Non-pigmented ciliary epithelial cell (primary cell): Measurements from ENCODE around the gene BTBD10.

ENCODE experiments used
- DNase-seq: peaks from one replicate; pipeline ENCODE4 v3.0.0-alpha.2; 2010; ENCODE audit warnings: low read depth

BTBD10 gene

GRCh38 chr11:13462901-13463778 is at the start of gene BTBD10:
Gene BTBD10 (minus strand): TSS chr11:13463222. CDS start chr11:13445124, 18,098 bp downstream.
- DNase-seq: peak; percentile 70

GRCh38 chr11:13503393-13503792 is 40.4 kb upstream of the BTBD10 start:
- no peak for DNase-seq

GRCh38 chr11:13502492-13502891 is 39.5 kb upstream of the BTBD10 start:
- no peak for DNase-seq

GRCh38 chr11:13495929-13496328 is 32.9 kb upstream of the BTBD10 start, which contains the start of gene PTH:
Gene PTH (minus strand): TSS chr11:13495997. CDS start chr11:13492855, 3,142 bp downstream.
- DNase-seq: no peak

GRCh38 chr11:13494051-13494450 is 31.0 kb upstream of the BTBD10 start:
- no peak for DNase-seq

- no peak for DNase-seq
Observed at GRCh38 chr11:13487661-13488030, 24.6 kb upstream of the BTBD10 start.

GRCh38 chr11:13486926-13487660 is 24.1 kb upstream of the BTBD10 start:
- DNase-seq: no peak

- DNase-seq: no peak
Observed at GRCh38 chr11:13480198-13480597, 17.2 kb upstream of the BTBD10 start.

GRCh38 chr11:13479688-13480087 is 16.7 kb upstream of the BTBD10 start:
- no peak for DNase-seq

GRCh38 chr11:13475091-13475490 is 12.1 kb upstream of the BTBD10 start:
- no peak for DNase-seq

- DNase-seq: no peak
Observed at GRCh38 chr11:13473013-13473722, 10.1 kb upstream of the BTBD10 start.

- no peak for DNase-seq
Observed at GRCh38 chr11:13468750-13469149, 5.7 kb upstream of the BTBD10 start.

GRCh38 chr11:13465909-13466371 is 2.9 kb upstream of the BTBD10 start:
- no peak for DNase-seq

GRCh38 chr11:13463779-13464290 is 813 bp upstream of the BTBD10 start:
- no peak for DNase-seq

GRCh38 chr11:13462311-13462900 is 616 bp downstream of the BTBD10 start:
- DNase-seq: no peak

GRCh38 chr11:13461291-13461690 is 1.7 kb downstream of the BTBD10 start:
- no peak for DNase-seq

- no peak for DNase-seq
Observed at GRCh38 chr11:13450832-13451397, 12.1 kb downstream of the BTBD10 start.

- DNase-seq: no peak
Observed at GRCh38 chr11:13449522-13449921, 13.5 kb downstream of the BTBD10 start.

- no peak for DNase-seq
Observed at GRCh38 chr11:13448876-13449275, 14.1 kb downstream of the BTBD10 start.

GRCh38 chr11:13446444-13446843 is 16.6 kb downstream of the BTBD10 start:
- DNase-seq: no peak

GRCh38 chr11:13445588-13445987 is 17.4 kb downstream of the BTBD10 start:
- no peak for DNase-seq
